ENCODE results near the gene SF3B3. TPM values are rescaled to one million over a fixed set of nuclear protein-coding genes. Genes with fewer than 3 reads are reported as not detected.

Gene SF3B3
- total RNA-seq, 4 donors from 2014 or later: 74.2 to 142 (median 112) TPM

- DNase-seq: no peak
- 94 to 95% methylated on average over 2 of the region's 2 CpGs for WGBS, 2 donors
- H3K4me3 ChIP-seq (replicated peaks in 1 of 3): no peak overlapping the region
- H3K36me3 ChIP-seq: peaks cover 86 to 94% of the 10 kb centered on the region in 2 donors
- intact Hi-C loops (cut with DNase I): loop anchor here (5.0 kb wide), 1 partner anchor 117 kb away; no protein-coding TSS in a partner anchor
- H3K4me1 ChIP-seq: no peaks in the 10 kb centered on the region
- no peaks in the 10 kb centered on the region for H3K9me3 ChIP-seq
- no peak overlapping the region for H3K27ac ChIP-seq
- H3K27me3 ChIP-seq: no peaks in the 10 kb centered on the region
- TF ChIP-seq, protein P1, sequence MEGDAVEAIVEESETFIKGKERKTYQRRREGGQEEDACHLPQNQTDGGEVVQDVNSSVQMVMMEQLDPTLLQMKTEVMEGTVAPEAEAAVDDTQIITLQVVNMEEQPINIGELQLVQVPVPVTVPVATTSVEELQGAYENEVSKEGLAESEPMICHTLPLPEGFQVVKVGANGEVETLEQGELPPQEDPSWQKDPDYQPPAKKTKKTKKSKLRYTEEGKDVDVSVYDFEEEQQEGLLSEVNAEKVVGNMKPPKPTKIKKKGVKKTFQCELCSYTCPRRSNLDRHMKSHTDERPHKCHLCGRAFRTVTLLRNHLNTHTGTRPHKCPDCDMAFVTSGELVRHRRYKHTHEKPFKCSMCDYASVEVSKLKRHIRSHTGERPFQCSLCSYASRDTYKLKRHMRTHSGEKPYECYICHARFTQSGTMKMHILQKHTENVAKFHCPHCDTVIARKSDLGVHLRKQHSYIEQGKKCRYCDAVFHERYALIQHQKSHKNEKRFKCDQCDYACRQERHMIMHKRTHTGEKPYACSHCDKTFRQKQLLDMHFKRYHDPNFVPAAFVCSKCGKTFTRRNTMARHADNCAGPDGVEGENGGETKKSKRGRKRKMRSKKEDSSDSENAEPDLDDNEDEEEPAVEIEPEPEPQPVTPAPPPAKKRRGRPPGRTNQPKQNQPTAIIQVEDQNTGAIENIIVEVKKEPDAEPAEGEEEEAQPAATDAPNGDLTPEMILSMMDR (IDR thresholded peaks at IDR 0.05): no peak
- TF ChIP-seq POLR2A (IDR thresholded peaks at IDR 0.05): no peak
Observed at GRCh38 chr16:70534971-70535370, 11.4 kb downstream of the SF3B3 start.

DNA sequence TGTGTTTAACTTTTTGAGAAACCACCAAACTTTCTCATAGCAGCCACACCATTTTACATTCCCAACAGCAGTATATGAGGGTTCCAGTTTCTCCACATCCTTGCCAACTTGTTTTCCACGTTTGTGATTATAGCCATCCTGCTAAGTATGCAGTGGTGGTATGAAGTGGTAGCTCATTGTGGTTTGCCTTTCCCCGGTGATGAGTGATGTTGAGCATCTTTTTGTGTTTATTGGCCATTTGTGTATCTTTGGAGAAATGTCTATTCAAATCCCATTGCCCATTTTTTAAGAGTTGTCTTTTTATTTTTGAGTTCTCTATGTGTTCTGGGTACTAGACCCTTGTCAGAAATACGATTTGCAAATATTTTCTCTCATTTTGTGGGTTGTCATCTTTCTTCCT is 17.4 kb downstream of the SF3B3 start:
- H3K27me3 ChIP-seq: no peaks in the 10 kb centered on the region
- peaks cover 85 to 95% of the 10 kb centered on the region in 2 donors for H3K36me3 ChIP-seq
- WGBS, 2 donors: 46% methylated on average over 3 of the region's 3 CpGs
- H3K4me1 ChIP-seq: no peaks in the 10 kb centered on the region
- DNase-seq: no peak
- no peak overlapping the region for H3K27ac ChIP-seq
- no peak overlapping the region for H3K4me3 ChIP-seq (replicated peaks in 1 of 3)
- no peaks in the 10 kb centered on the region for H3K9me3 ChIP-seq
- intact Hi-C loops (cut with DNase I): no loop called here
- TF ChIP-seq, protein P1 (IDR thresholded peaks at IDR 0.05): no peak
- TF ChIP-seq POLR2A (IDR thresholded peaks at IDR 0.05): no peak

GRCh38 chr16:70544548-70544947 is 20.9 kb downstream of the SF3B3 start:
- no peaks in the 10 kb centered on the region for H3K27me3 ChIP-seq
- WGBS, 2 donors: 88 to 94% methylated on average over 1 of the region's 1 CpG
- intact Hi-C loops (cut with DNase I): no loop called here
- no peak overlapping the region for H3K4me3 ChIP-seq (replicated peaks in 1 of 3)
- TF ChIP-seq POLR2A (IDR thresholded peaks at IDR 0.05): no peak
- TF ChIP-seq, protein P1 (IDR thresholded peaks at IDR 0.05): no peak
- no peak for DNase-seq
- peaks cover 83 to 91% of the 10 kb centered on the region in 2 donors for H3K36me3 ChIP-seq
- no peak overlapping the region for H3K27ac ChIP-seq
- no peaks in the 10 kb centered on the region for H3K4me1 ChIP-seq
- no peaks in the 10 kb centered on the region for H3K9me3 ChIP-seq

- 80 to 84% methylated on average over 2 of the region's 2 CpGs for WGBS, 2 donors
- Histone ChIP-seq H3K4me3 (replicated peaks in 1 of 3) (no peak overlapping the region), H3K27me3 (no peaks in the 10 kb centered on the region), H3K9me3 (no peaks in the 10 kb centered on the region), H3K4me1 (no peaks in the 10 kb centered on the region), H3K36me3 (peaks cover 71 to 78% of the 10 kb centered on the region in 2 donors), H3K27ac (no peak overlapping the region)
- intact Hi-C loops (cut with DNase I): no loop called here
- no peak for DNase-seq
- TF ChIP-seq, protein P1 (IDR thresholded peaks at IDR 0.05): no peak
- no peak for TF ChIP-seq POLR2A (IDR thresholded peaks at IDR 0.05)
Observed at GRCh38 chr16:70548936-70549335, 25.3 kb downstream of the SF3B3 start.

GRCh38 chr16:70550082-70550481 is 26.5 kb downstream of the SF3B3 start:
- H3K27me3 ChIP-seq: no peaks in the 10 kb centered on the region
- H3K9me3 ChIP-seq: no peaks in the 10 kb centered on the region
- TF ChIP-seq, protein P1 (IDR thresholded peaks at IDR 0.05): no peak
- TF ChIP-seq POLR2A (IDR thresholded peaks at IDR 0.05): no peak
- no peak for DNase-seq
- H3K4me3 ChIP-seq (replicated peaks in 1 of 3): no peak overlapping the region
- H3K36me3 ChIP-seq: peaks cover 71 to 78% of the 10 kb centered on the region in 2 donors
- intact Hi-C loops (cut with DNase I): no loop called here
- H3K4me1 ChIP-seq: no peaks in the 10 kb centered on the region
- WGBS, 2 donors: 71 to 94% methylated on average over 1 of the region's 1 CpG
- no peak overlapping the region for H3K27ac ChIP-seq

Measured in thyroid gland (tissue), 4 donors.